ENCODE measurements around the gene NUS1.

NUS1 gene

GRCh38 chr6:117676577-117677218 is 1.4 kb downstream of the NUS1 start:
- Histone ChIP-seq H3K27me3 (ENCODE audit: control insufficient read depth, insufficient read depth, low read length) (no peaks in the 10 kb centered on the region), H3K4me2 (ENCODE audit: low read length) (peak overlapping the region; percentile 59), H3K27ac (no peak overlapping the region), H3K79me2 (peaks cover 9% of the 10 kb centered on the region), H2AFZ (no peak overlapping the region), H3K36me3 (ENCODE audit: control insufficient read depth, insufficient read depth, low read length) (no peaks in the 10 kb centered on the region), H3K4me3 (ENCODE audit: low read depth, low read length) (peak overlapping the region; percentile 39), H3K4me1 (no peaks in the 10 kb centered on the region), H3K9ac (no peak overlapping the region), H3K9me3 (ENCODE audit: control insufficient read depth, low read length) (no peaks in the 10 kb centered on the region)
- no peak for TF ChIP-seq CTCF (IDR thresholded peaks at IDR 0.05)

DNA sequence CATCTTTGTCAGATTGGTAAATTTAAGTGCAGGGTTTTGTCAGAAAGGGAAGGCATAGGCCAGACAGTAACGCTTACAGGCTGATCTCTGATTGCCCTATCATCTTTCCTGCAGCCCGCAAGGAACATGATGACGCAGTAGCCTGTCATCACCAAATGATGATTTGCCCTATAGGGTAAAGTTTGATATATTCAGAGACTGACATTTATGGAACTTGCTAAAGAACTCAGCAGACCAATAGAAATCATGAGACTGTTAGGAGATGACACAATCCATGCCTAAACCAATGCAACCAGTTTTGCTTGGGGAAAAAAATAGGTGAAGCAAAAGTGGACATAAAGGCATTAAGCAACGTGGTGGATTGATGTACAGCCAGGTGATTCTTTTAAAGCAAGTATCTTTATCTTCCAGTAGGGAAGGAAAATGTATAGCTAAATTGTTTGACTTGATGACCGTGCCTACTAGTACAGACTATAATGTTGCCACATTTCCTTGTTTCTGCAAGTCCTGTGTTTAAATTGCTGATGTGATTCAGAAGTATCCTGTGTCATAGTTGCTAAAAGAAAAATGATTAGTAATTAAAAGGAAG is 2.4 kb downstream of the NUS1 start:
- Histone ChIP-seq H3K4me3 (ENCODE audit: low read depth, low read length) (no peak overlapping the region), H3K4me1 (peaks cover 2% of the 10 kb centered on the region), H3K36me3 (ENCODE audit: control insufficient read depth, insufficient read depth, low read length) (no peaks in the 10 kb centered on the region), H3K79me2 (peaks cover 9% of the 10 kb centered on the region), H3K4me2 (ENCODE audit: low read length) (peak overlapping the region; percentile 16), H2AFZ (no peak overlapping the region), H3K27ac (no peak overlapping the region), H3K9me3 (ENCODE audit: control insufficient read depth, low read length) (no peaks in the 10 kb centered on the region), H3K27me3 (ENCODE audit: control insufficient read depth, insufficient read depth, low read length) (no peaks in the 10 kb centered on the region), H3K9ac (no peak overlapping the region)
- no peak for TF ChIP-seq CTCF (IDR thresholded peaks at IDR 0.05)

DNA sequence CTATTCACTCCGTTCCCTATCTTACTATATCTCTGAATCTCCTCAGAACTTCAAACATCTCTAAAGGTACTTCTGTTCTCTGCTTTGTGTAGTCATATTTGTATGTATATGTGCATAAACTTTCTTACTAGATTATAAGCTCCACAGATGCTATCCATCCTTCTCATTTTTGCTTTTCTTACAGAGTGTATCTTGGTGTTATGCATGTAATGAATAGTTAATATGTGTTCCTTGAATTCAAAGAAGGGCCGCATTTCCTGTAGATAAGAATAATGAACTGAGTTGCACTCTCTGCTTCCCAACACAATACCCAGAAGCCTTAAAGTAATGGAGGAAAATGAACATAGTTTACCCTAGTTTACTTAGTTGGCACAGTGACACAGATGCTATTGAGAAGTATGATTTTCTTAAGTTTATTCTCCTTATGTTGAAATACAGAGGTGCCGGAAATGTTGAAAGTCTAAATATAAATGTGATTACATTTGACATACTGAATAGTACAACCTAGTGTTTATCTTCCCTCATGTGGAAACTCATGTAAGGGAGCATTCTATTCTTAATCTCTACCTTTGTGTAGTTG is 6.0 kb downstream of the NUS1 start:
- H3K27ac ChIP-seq, result no peak overlapping the region
- TF ChIP-seq CTCF (IDR thresholded peaks at IDR 0.05), result no peak

DNA sequence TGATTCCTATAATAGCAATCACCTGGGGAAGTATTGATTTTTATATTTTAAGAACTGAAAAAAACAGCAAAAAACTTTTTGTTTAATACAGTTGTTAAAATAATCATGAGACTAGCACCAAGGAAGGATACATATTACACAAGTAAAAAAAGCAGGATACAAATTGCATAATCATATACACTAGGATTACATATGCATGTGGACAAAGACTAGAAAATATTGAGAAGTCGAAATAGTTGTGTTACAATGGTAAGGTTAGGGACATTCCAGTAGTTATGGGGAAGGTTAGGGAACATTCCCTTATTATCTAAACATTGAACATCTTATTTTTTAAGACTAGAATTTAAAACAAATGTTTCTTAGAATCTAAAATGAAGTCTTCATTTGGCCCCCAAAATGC is 9.5 kb downstream of the NUS1 start:
- H3K79me2 ChIP-seq, result peaks cover 7% of the 10 kb centered on the region
- H3K9ac ChIP-seq, result no peak overlapping the region
- TF ChIP-seq CTCF (IDR thresholded peaks at IDR 0.05), result no peak
- H3K36me3 ChIP-seq (ENCODE audit: control insufficient read depth, insufficient read depth, low read length), result no peaks in the 10 kb centered on the region
- no peak overlapping the region for H3K4me2 ChIP-seq (ENCODE audit: low read length)
- H3K4me3 ChIP-seq (ENCODE audit: low read depth, low read length), result no peak overlapping the region
- H2AFZ ChIP-seq, result no peak overlapping the region
- no peaks in the 10 kb centered on the region for H3K27me3 ChIP-seq (ENCODE audit: control insufficient read depth, insufficient read depth, low read length)
- no peaks in the 10 kb centered on the region for H3K9me3 ChIP-seq (ENCODE audit: control insufficient read depth, low read length)
- peaks cover 2% of the 10 kb centered on the region for H3K4me1 ChIP-seq
- H3K27ac ChIP-seq, result no peak overlapping the region

More for the DNA sequence above, 6.0 kb downstream of the NUS1 start:
- Histone ChIP-seq H3K36me3 (ENCODE audit: control insufficient read depth, insufficient read depth, low read length) (no peaks in the 10 kb centered on the region), H3K9me3 (ENCODE audit: control insufficient read depth, low read length) (no peaks in the 10 kb centered on the region), H3K27me3 (ENCODE audit: control insufficient read depth, insufficient read depth, low read length) (no peaks in the 10 kb centered on the region), H3K79me2 (peaks cover 7% of the 10 kb centered on the region), H3K9ac (no peak overlapping the region), H3K4me1 (peaks cover 2% of the 10 kb centered on the region), H3K4me3 (ENCODE audit: low read depth, low read length) (no peak overlapping the region), H2AFZ (no peak overlapping the region), H3K4me2 (ENCODE audit: low read length) (no peak overlapping the region)

All from parathyroid adenoma (tissue), 2 donors.